K562 (cell line): ENCODE results near the gene OPTN. TPM values are rescaled to one million over a fixed set of nuclear protein-coding genes. Genes with fewer than 3 reads are reported as not detected.

Experiments
- BHLHE40 ChIP-seq: IDR thresholded peaks from 2 replicates; pipeline ENCODE4 v1.6.1; 2011; ENCODE audit warnings: low read length, improper control_type of control experiment
- CHCHD3 ChIP-seq: fragments of 250-450 bp; sonication (Bioruptor Pico); IDR thresholded peaks from 2 replicates; pipeline ENCODE4 v2.1.2; 2022; ENCODE audit warnings: mild to moderate bottlenecking
- EGR1 ChIP-seq: fragments of 450-650 bp; conservative IDR thresholded peaks from 2 replicates; pipeline ENCODE4 v1.6.1; 2017; ENCODE audit warnings: mild to moderate bottlenecking
- JUN ChIP-seq, 2 experiments: sonication (generic) in 1 of 2; formaldehyde crosslinking in 1 of 2; IDR thresholded peaks; 2 replicates each; pipeline versions ENCODE4 v1.6.1 to v1.8.0; 2012 to 2022; ENCODE audit warnings: borderline replicate concordance in 2 of 2, mild to moderate bottlenecking in 2 of 2, improper control_type of control experiment in 1 of 2, low read depth in 1 of 2, low read length in 1 of 2, missing genetic modification reagents in 1 of 2
- SMAD3 ChIP-seq: fragments of 450-650 bp; formaldehyde crosslinking; conservative IDR thresholded peaks from 2 replicates; pipeline ENCODE4 v1.4.0; 2020; ENCODE audit warnings: mild to moderate bottlenecking
- SMARCE1 ChIP-seq: fragments of 450-650 bp; IDR thresholded peaks from 2 replicates; pipeline ENCODE4 v1.7.1; 2016; ENCODE audit warnings: mild to moderate bottlenecking
- SRF ChIP-seq, 2 experiments: fragments of 250-450, 450-650 bp in 1 of 2; sonication (Bioruptor Pico) in 1 of 2; sonication (generic) in 1 of 2; formaldehyde crosslinking; IDR thresholded peaks; 2 replicates each; pipeline versions ENCODE4 v1.5.0 to v1.5.1; 2020 to 2022; ENCODE audit warnings: mild to moderate bottlenecking in 1 of 2, missing genetic modification reagents in 1 of 2
- TBL1XR1 ChIP-seq, 2 experiments: IDR thresholded peaks; 2 replicates each; pipeline ENCODE4 v1.6.1; 2012; ENCODE audit warnings: improper control_type of control experiment in 2 of 2, low read length in 2 of 2, mild to moderate bottlenecking in 1 of 2
- ZNF134 ChIP-seq: fragments of 250-450 bp; sonication (Bioruptor Pico); conservative IDR thresholded peaks from 2 replicates; pipeline ENCODE4 v1.4.0; 2020
- ZNF3 ChIP-seq: fragments of 250-450 bp; sonication (Bioruptor Pico); IDR thresholded peaks from 2 replicates; pipeline ENCODE4 v1.5.0; 2021; ENCODE audit warnings: mild to moderate bottlenecking, moderate library complexity
- ZNF354B ChIP-seq: fragments of 250-450 bp; sonication (Bioruptor Pico); IDR thresholded peaks from 2 replicates; pipeline ENCODE4 v1.4.0; 2020
- ZNF57 ChIP-seq: fragments of 450-650 bp; formaldehyde crosslinking; IDR thresholded peaks from 2 replicates; pipeline ENCODE4 v1.4.0; 2020; ENCODE audit warnings: mild to moderate bottlenecking, moderate library complexity
- ZNF707 ChIP-seq: fragments of 250-450 bp; sonication (Bioruptor Pico); conservative IDR thresholded peaks from 2 replicates; pipeline ENCODE4 v1.8.0; 2022; ENCODE audit warnings: inconsistent platforms, mild to moderate bottlenecking, moderate library complexity
- polyA plus RNA-seq, 8 experiments: library from polyadenylated mRNA; depleted of rRNA in 4 of 8; stranded (reverse) in 5 of 8; unstranded in 3 of 8; fragments of >200 nt; fragmentation: Nextera tagmentation in 2 of 8; fragmentation: Illumina TruSeq in 1 of 8; extraction: Ambion mirVana in 2 of 8; extraction: Trizol in 1 of 8; gene quantifications; 2 replicates each; pipeline versions ENCODE4 v1.2.1 to v1.2.3, GENCODE V29; 2011 to 2014; ENCODE audit warnings: inconsistent platforms in 1 of 8, missing spikeins in 1 of 8
- total RNA-seq, 7 experiments: library from RNA; depleted of rRNA in 6 of 7; stranded (reverse); fragments of >200 nt in 6 of 7; fragmentation: Illumina TruSeq in 2 of 7; extraction: Trizol in 2 of 7; gene quantifications; 2 replicates each; pipeline versions ENCODE4 v1.2.1 to v1.2.3, GENCODE V29; 2011 to 2021; ENCODE audit warnings: low replicate concordance in 1 of 7
- TF ChIP-seq, protein P1 (sequence below): sonication (generic); formaldehyde crosslinking; IDR thresholded peaks from 2 replicates; pipeline ENCODE4 v1.8.0; 2022; ENCODE audit warnings: mild to moderate bottlenecking, low read depth, missing genetic modification reagents
- TF ChIP-seq, protein P2 (sequence below): IDR thresholded peaks from 2 replicates; pipeline ENCODE4 v1.6.1; 2014; ENCODE audit warnings: antibody characterized with exemption
- TF ChIP-seq, protein P3 (sequence below): fragments of 250-450 bp; sonication (Bioruptor Pico); IDR thresholded peaks from 2 replicates; pipeline ENCODE4 v1.8.0; 2022; ENCODE audit warnings: moderate library complexity, mild to moderate bottlenecking, inconsistent platforms
- TF ChIP-seq, protein P4 (sequence below): fragments of 150-350 bp; conservative IDR thresholded peaks from 2 replicates; pipeline ENCODE4 v1.6.1; 2014; ENCODE audit warnings: low read length
- TF ChIP-seq, protein P5 (sequence below): sonication (generic); formaldehyde crosslinking; IDR thresholded peaks from 2 replicates; pipeline ENCODE4 v1.8.1; 2023; ENCODE audit warnings: mild to moderate bottlenecking, missing genetic modification reagents

The OPTN gene
- total and polyA plus RNA-seq, 9 of the 15 experiments (the other 6 are each of a cell fraction or from before 2014, with no cell fraction given), result 2.2 to 6.8 (median 5.0) TPM

DNA sequence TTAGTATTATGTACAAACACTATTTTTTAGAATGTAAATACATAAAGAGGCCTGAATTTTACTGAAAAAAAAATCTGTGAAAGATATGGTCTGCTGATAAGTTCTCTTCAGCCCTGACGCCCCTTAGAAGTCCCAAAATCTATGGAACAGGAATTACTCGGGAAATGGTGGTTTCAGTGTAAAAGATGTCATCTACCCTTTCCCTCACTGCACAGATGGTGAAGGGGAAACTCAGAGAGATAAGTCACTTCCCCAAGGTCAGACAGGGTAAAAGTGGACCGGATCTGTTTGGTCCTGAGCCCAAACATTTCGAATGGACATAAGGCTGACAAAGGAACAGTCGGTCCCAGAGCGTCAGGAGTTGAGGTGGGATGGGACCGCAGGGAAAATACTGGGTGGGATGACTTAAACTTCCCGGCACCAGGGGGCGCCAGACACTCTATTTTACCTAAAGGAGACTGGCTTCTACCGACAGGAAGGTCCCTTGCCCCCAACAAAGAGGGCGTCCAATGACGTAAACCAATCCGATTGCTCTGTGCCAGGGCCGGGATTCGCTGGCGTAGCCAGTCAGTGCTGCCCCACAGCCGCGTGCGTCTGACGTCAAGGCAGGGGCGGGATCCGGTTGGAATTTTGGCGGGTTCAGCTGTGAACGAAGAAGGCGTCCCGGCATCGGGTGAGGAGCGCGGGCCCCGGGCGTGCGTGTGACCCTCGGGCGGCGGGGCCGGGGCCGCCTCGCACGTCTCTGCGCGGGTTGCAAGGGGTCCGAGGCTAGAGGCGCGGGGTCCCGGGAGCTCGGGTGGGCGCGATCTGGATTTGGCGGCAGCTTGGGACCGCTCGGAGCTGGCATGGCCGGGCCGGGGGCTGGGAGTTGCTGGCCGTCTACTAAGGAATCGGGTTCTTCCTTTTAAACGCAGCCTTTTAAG is 61.2 kb downstream of the OPTN start, which contains the start of gene MCM10 (continued):
- TF ChIP-seq SMARCE1 (no peak), ZNF354B (CRISPR knock-in tag) (no peak), CHCHD3 (CRISPR knock-in tag) (no peak), ZNF134 (CRISPR knock-in tag) (no peak), ZNF57 (no peak), ZNF3 (CRISPR knock-in tag) (no peak), BHLHE40 (peak; percentile 73), JUN (IDR thresholded peaks at IDR 0.05; ENCODE audit: borderline replicate concordance, low read depth, low read length) (peak; percentile 73), JUN (CRISPR knock-in tag; IDR thresholded peaks at IDR 0.05; ENCODE audit: borderline replicate concordance) (0 out of 2 replicates have a peak, but pooled peaks have one; percentile 46), TBL1XR1 (IDR thresholded peaks at IDR 0.05; ENCODE audit: low read length in 2 of 2) (peak in 1 of 2 experiments; percentile 76; a peak in 1 of 4 replicates), SRF (CRISPR knock-in tag; IDR thresholded peaks at IDR 0.05) (peak in 1 of 2 experiments; percentile 62; a peak in 1 of 4 replicates), SMAD3 (CRISPR knock-in tag) (no peak), ZNF707 (CRISPR knock-in tag) (no peak), EGR1 (no peak; the same call in 1 of the 2 replicates)
- TF ChIP-seq, protein P1, sequence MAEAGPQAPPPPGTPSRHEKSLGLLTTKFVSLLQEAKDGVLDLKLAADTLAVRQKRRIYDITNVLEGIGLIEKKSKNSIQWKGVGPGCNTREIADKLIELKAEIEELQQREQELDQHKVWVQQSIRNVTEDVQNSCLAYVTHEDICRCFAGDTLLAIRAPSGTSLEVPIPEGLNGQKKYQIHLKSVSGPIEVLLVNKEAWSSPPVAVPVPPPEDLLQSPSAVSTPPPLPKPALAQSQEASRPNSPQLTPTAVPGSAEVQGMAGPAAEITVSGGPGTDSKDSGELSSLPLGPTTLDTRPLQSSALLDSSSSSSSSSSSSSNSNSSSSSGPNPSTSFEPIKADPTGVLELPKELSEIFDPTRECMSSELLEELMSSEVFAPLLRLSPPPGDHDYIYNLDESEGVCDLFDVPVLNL, result peak; percentile 91
- TF ChIP-seq, protein P2, sequence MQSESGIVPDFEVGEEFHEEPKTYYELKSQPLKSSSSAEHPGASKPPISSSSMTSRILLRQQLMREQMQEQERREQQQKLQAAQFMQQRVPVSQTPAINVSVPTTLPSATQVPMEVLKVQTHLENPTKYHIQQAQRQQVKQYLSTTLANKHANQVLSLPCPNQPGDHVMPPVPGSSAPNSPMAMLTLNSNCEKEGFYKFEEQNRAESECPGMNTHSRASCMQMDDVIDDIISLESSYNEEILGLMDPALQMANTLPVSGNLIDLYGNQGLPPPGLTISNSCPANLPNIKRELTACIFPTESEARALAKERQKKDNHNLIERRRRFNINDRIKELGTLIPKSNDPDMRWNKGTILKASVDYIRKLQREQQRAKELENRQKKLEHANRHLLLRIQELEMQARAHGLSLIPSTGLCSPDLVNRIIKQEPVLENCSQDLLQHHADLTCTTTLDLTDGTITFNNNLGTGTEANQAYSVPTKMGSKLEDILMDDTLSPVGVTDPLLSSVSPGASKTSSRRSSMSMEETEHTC, result no peak
- TF ChIP-seq, protein P3, sequence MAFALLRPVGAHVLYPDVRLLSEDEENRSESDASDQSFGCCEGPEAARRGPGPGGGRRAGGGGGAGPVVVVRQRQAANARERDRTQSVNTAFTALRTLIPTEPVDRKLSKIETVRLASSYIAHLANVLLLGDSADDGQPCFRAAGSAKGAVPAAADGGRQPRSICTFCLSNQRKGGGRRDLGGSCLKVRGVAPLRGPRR, result no peak
- TF ChIP-seq, protein P4, sequence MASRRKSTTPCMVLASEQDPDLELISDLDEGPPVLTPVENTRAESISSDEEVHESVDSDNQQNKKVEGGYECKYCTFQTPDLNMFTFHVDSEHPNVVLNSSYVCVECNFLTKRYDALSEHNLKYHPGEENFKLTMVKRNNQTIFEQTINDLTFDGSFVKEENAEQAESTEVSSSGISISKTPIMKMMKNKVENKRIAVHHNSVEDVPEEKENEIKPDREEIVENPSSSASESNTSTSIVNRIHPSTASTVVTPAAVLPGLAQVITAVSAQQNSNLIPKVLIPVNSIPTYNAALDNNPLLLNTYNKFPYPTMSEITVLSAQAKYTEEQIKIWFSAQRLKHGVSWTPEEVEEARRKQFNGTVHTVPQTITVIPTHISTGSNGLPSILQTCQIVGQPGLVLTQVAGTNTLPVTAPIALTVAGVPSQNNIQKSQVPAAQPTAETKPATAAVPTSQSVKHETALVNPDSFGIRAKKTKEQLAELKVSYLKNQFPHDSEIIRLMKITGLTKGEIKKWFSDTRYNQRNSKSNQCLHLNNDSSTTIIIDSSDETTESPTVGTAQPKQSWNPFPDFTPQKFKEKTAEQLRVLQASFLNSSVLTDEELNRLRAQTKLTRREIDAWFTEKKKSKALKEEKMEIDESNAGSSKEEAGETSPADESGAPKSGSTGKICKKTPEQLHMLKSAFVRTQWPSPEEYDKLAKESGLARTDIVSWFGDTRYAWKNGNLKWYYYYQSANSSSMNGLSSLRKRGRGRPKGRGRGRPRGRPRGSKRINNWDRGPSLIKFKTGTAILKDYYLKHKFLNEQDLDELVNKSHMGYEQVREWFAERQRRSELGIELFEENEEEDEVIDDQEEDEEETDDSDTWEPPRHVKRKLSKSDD, result no peak
- TF ChIP-seq, protein P5, sequence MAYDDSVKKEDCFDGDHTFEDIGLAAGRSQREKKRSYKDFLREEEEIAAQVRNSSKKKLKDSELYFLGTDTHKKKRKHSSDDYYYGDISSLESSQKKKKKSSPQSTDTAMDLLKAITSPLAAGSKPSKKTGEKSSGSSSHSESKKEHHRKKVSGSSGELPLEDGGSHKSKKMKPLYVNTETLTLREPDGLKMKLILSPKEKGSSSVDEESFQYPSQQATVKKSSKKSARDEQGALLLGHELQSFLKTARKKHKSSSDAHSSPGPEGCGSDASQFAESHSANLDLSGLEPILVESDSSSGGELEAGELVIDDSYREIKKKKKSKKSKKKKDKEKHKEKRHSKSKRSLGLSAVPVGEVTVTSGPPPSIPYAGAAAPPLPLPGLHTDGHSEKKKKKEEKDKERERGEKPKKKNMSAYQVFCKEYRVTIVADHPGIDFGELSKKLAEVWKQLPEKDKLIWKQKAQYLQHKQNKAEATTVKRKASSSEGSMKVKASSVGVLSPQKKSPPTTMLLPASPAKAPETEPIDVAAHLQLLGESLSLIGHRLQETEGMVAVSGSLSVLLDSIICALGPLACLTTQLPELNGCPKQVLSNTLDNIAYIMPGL (CRISPR knock-in tag), result no peak
